GM23338 (cell line): ENCODE results near the gene ROBO1. TPM values are rescaled to one million over a fixed set of nuclear protein-coding genes. Genes with fewer than 3 reads are reported as not detected.

Experiments
- ATAC-seq: fragments of 200-7000 bp; cut with Tn5 transposase; 3 replicates; pipeline ENCODE4 v1.9.1; 2020
- DNase-seq: peaks from one replicate; pipeline ENCODE4 v3.0.0-alpha.2; 2015; ENCODE audit warnings: low spot score
- H2AFZ ChIP-seq: fragments of 200-600 bp; sonication (generic); 2 replicates; pipeline ENCODE4 v1.8.0; 2016; ENCODE audit warnings: antibody characterized with exemption, mild to moderate bottlenecking, moderate library complexity
- H3F3A ChIP-seq: fragments of 200-600 bp; sonication (generic); replicated peaks from 2 replicates; pipeline ENCODE4 v1.8.0; 2017; ENCODE audit warnings: antibody characterized with exemption, mixed run types, low read depth
- H3K27ac ChIP-seq: fragments of 200-600 bp; sonication (generic); 2 replicates; pipeline ENCODE4 v1.6.1; 2016; ENCODE audit warnings: low read depth
- H3K27me3 ChIP-seq: fragments of 200-600 bp; sonication (generic); 2 replicates; pipeline ENCODE4 v1.8.0; 2016; ENCODE audit warnings: mild to moderate bottlenecking, mixed run types, moderate library complexity; ENCODE audit not compliant: insufficient read depth
- H3K36me3 ChIP-seq: fragments of 200-600 bp; sonication (generic); 2 replicates; pipeline ENCODE4 v1.8.0; 2016; ENCODE audit warnings: mild to moderate bottlenecking; ENCODE audit not compliant: insufficient read depth
- H3K4me1 ChIP-seq: fragments of 200-600 bp; sonication (generic); 2 replicates; pipeline ENCODE4 v1.8.0; 2016; ENCODE audit warnings: mild to moderate bottlenecking, moderate library complexity; ENCODE audit not compliant: insufficient read depth
- H3K4me2 ChIP-seq: fragments of 200-600 bp; sonication (generic); 2 replicates; pipeline ENCODE4 v1.7.1; 2017; ENCODE audit warnings: mixed run types
- H3K4me3 ChIP-seq: fragments of 200-600 bp; sonication (generic); 2 replicates; pipeline ENCODE4 v1.6.1; 2016; ENCODE audit warnings: mixed run types
- H3K79me2 ChIP-seq: fragments of 200-600 bp; sonication (generic); replicated peaks from 2 replicates; pipeline ENCODE4 v1.8.0; 2017; ENCODE audit warnings: mild to moderate bottlenecking; ENCODE audit not compliant: insufficient read depth
- H3K9me2 ChIP-seq: fragments of 200-600 bp; sonication (generic); 2 replicates; pipeline ENCODE4 v1.8.0; 2017; ENCODE audit not compliant: insufficient read depth
- H4K20me1 ChIP-seq: fragments of 200-600 bp; sonication (generic); replicated peaks from 2 replicates; pipeline ENCODE4 v1.8.0; 2017; ENCODE audit warnings: mild to moderate bottlenecking; ENCODE audit not compliant: insufficient read depth
- H3K27ac Mint-ChIP-seq: 2 replicates; pipeline ENCODE4 v1.8.0; 2020; ENCODE audit warnings: inconsistent platforms, mild to moderate bottlenecking, moderate library complexity, mixed read lengths
- H3K27me3 Mint-ChIP-seq: 3 replicates; pipeline ENCODE4 v1.8.0; 2022; ENCODE audit warnings: low read depth, mild to moderate bottlenecking, moderate library complexity, mixed read lengths, inconsistent platforms; ENCODE audit not compliant: insufficient read depth, poor library complexity
- H3K36me3 Mint-ChIP-seq: 3 replicates; pipeline ENCODE4 v1.8.0; 2021; ENCODE audit warnings: low read depth, mild to moderate bottlenecking, inconsistent platforms, moderate library complexity, mixed read lengths
- H3K4me1 Mint-ChIP-seq: 3 replicates; pipeline ENCODE4 v1.8.0; 2020; ENCODE audit warnings: mild to moderate bottlenecking, inconsistent platforms, mixed read lengths
- H3K4me3 Mint-ChIP-seq: 3 replicates; pipeline ENCODE4 v1.8.0; 2021; ENCODE audit warnings: moderate library complexity, mild to moderate bottlenecking, inconsistent platforms, mixed read lengths
- H3K9me3 Mint-ChIP-seq: 3 replicates; pipeline ENCODE4 v1.8.0; 2020; ENCODE audit warnings: moderate library complexity, mild to moderate bottlenecking, inconsistent platforms, mixed read lengths
- CTCF ChIP-seq, 2 experiments: fragments of 200-600 bp in 1 of 2; sonication (generic) in 1 of 2; conservative IDR thresholded peaks; 2 replicates each; pipeline versions ENCODE4 v1.5.1 to v1.6.1; 2016 to 2017; ENCODE audit warnings: antibody characterized with exemption in 2 of 2, low read depth in 2 of 2, mild to moderate bottlenecking in 2 of 2, moderate library complexity in 1 of 2
- EZH2 ChIP-seq: fragments of 200-600 bp; sonication (generic); IDR thresholded peaks from one replicate; pipeline ENCODE4 v1.8.0; 2017; ENCODE audit warnings: antibody characterized with exemption, mild to moderate bottlenecking, low read depth; ENCODE audit not compliant: unreplicated experiment
- EZH2phosphoT487 ChIP-seq: fragments of 200-600 bp; sonication (generic); IDR thresholded peaks from one replicate; pipeline ENCODE4 v1.8.1; 2018; ENCODE audit warnings: antibody characterized with exemption; ENCODE audit not compliant: unreplicated experiment
- JUNB ChIP-seq: IDR thresholded peaks from one replicate; pipeline ENCODE4 v1.6.1; 2016; ENCODE audit warnings: antibody characterized with exemption; ENCODE audit not compliant: unreplicated experiment
- NANOG ChIP-seq: IDR thresholded peaks from 2 replicates; pipeline ENCODE4 v1.6.1; 2016; ENCODE audit warnings: antibody characterized with exemption, borderline replicate concordance
- POLR2AphosphoS5 ChIP-seq: IDR thresholded peaks from 2 replicates; pipeline ENCODE4 v1.6.1; 2016; ENCODE audit warnings: antibody characterized with exemption, low read depth
- STAT1 ChIP-seq: IDR thresholded peaks from one replicate; pipeline ENCODE4 v1.6.1; 2016; ENCODE audit warnings: antibody characterized with exemption; ENCODE audit not compliant: unreplicated experiment
- ZNF114 ChIP-seq: fragments of 250-450 bp; sonication (Bioruptor Pico); IDR thresholded peaks from 2 replicates; pipeline ENCODE4 v1.5.0; 2020; ENCODE audit warnings: mild to moderate bottlenecking, moderate library complexity
- ZNF331 ChIP-seq: fragments of 250-450 bp; sonication (Bioruptor Pico); IDR thresholded peaks from 2 replicates; pipeline ENCODE4 v1.5.0; 2020; ENCODE audit warnings: low read depth, mild to moderate bottlenecking, moderate library complexity
- polyA plus RNA-seq: library from polyadenylated mRNA; unstranded; fragments of >200 nt; fragmentation: Nextera tagmentation; extraction: Ambion mirVana; gene quantifications from 2 replicates; pipeline ENCODE4 v1.2.1, GENCODE V29; 2016
- total RNA-seq: library from RNA; depleted of rRNA; stranded (reverse); fragments of >200 nt; shearing (Covaris generic); gene quantifications from 2 replicates; pipeline ENCODE4 v1.2.3, GENCODE V29; 2014
- TF ChIP-seq, protein P1 (sequence below): IDR thresholded peaks from one replicate; pipeline ENCODE4 v1.6.1; 2018; ENCODE audit warnings: antibody characterized with exemption; ENCODE audit not compliant: unreplicated experiment
- TF ChIP-seq, protein P2 (sequence below): IDR thresholded peaks from 2 replicates; pipeline ENCODE4 v1.6.1; 2016; ENCODE audit warnings: antibody characterized with exemption
- TF ChIP-seq, protein P3 (sequence below): fragments of 250-450 bp; sonication (Bioruptor Pico); IDR thresholded peaks from 2 replicates; pipeline ENCODE4 v1.5.0; 2020; ENCODE audit warnings: mild to moderate bottlenecking, moderate library complexity

Gene ROBO1
- total and polyA plus RNA-seq, 2 experiments from 2014 or later: 19.2 to 78.3 TPM

GRCh38 chr3:79199966-79200365, 567.8 kb downstream of the ROBO1 start:
- H3K36me3 Mint-ChIP-seq: peaks cover 22% of the 10 kb centered on the region; the same call in 2 of the 3 replicates
- Histone ChIP-seq H3K4me2 (no peak overlapping the region), H3K4me1 (peaks cover 42% of the 10 kb centered on the region), H3K36me3 (no peaks in the 10 kb centered on the region), H3K27me3 (no peaks in the 10 kb centered on the region), H3K27ac (no peak overlapping the region), H3K79me2 (no peaks in the 10 kb centered on the region), H3K4me3 (no peak overlapping the region), H2AFZ (no peak overlapping the region), H3K9me2 (no peaks in the 10 kb centered on the region), H4K20me1 (no peaks in the 10 kb centered on the region), H3F3A (no peaks in the 10 kb centered on the region)
- peaks cover 45% of the 10 kb centered on the region for H3K4me1 Mint-ChIP-seq
- no peaks in the 10 kb centered on the region for H3K27me3 Mint-ChIP-seq
- H3K9me3 Mint-ChIP-seq: peaks cover 23% of the 10 kb centered on the region
- H3K4me3 Mint-ChIP-seq: no peak overlapping the region
- ATAC-seq (no peak), DNase-seq (no peak)
- H3K27ac Mint-ChIP-seq: peak overlapping the region; percentile 7; the same call in 1 of the 2 replicates
- TF ChIP-seq ZNF331 (CRISPR knock-in tag) (no peak), POLR2AphosphoS5 (no peak), ZNF114 (CRISPR knock-in tag) (no peak), JUNB (no peak), EZH2phosphoT487 (no peak), NANOG (no peak), EZH2 (no peak), CTCF (conservative IDR thresholded peaks at IDR 0.05; ENCODE audit: low read depth in 2 of 2) (no peak), STAT1 (no peak)
- TF ChIP-seq, protein P1, sequence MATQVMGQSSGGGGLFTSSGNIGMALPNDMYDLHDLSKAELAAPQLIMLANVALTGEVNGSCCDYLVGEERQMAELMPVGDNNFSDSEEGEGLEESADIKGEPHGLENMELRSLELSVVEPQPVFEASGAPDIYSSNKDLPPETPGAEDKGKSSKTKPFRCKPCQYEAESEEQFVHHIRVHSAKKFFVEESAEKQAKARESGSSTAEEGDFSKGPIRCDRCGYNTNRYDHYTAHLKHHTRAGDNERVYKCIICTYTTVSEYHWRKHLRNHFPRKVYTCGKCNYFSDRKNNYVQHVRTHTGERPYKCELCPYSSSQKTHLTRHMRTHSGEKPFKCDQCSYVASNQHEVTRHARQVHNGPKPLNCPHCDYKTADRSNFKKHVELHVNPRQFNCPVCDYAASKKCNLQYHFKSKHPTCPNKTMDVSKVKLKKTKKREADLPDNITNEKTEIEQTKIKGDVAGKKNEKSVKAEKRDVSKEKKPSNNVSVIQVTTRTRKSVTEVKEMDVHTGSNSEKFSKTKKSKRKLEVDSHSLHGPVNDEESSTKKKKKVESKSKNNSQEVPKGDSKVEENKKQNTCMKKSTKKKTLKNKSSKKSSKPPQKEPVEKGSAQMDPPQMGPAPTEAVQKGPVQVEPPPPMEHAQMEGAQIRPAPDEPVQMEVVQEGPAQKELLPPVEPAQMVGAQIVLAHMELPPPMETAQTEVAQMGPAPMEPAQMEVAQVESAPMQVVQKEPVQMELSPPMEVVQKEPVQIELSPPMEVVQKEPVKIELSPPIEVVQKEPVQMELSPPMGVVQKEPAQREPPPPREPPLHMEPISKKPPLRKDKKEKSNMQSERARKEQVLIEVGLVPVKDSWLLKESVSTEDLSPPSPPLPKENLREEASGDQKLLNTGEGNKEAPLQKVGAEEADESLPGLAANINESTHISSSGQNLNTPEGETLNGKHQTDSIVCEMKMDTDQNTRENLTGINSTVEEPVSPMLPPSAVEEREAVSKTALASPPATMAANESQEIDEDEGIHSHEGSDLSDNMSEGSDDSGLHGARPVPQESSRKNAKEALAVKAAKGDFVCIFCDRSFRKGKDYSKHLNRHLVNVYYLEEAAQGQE: no peak
- TF ChIP-seq, protein P2, sequence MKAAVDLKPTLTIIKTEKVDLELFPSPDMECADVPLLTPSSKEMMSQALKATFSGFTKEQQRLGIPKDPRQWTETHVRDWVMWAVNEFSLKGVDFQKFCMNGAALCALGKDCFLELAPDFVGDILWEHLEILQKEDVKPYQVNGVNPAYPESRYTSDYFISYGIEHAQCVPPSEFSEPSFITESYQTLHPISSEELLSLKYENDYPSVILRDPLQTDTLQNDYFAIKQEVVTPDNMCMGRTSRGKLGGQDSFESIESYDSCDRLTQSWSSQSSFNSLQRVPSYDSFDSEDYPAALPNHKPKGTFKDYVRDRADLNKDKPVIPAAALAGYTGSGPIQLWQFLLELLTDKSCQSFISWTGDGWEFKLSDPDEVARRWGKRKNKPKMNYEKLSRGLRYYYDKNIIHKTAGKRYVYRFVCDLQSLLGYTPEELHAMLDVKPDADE: no peak
- TF ChIP-seq, protein P3, sequence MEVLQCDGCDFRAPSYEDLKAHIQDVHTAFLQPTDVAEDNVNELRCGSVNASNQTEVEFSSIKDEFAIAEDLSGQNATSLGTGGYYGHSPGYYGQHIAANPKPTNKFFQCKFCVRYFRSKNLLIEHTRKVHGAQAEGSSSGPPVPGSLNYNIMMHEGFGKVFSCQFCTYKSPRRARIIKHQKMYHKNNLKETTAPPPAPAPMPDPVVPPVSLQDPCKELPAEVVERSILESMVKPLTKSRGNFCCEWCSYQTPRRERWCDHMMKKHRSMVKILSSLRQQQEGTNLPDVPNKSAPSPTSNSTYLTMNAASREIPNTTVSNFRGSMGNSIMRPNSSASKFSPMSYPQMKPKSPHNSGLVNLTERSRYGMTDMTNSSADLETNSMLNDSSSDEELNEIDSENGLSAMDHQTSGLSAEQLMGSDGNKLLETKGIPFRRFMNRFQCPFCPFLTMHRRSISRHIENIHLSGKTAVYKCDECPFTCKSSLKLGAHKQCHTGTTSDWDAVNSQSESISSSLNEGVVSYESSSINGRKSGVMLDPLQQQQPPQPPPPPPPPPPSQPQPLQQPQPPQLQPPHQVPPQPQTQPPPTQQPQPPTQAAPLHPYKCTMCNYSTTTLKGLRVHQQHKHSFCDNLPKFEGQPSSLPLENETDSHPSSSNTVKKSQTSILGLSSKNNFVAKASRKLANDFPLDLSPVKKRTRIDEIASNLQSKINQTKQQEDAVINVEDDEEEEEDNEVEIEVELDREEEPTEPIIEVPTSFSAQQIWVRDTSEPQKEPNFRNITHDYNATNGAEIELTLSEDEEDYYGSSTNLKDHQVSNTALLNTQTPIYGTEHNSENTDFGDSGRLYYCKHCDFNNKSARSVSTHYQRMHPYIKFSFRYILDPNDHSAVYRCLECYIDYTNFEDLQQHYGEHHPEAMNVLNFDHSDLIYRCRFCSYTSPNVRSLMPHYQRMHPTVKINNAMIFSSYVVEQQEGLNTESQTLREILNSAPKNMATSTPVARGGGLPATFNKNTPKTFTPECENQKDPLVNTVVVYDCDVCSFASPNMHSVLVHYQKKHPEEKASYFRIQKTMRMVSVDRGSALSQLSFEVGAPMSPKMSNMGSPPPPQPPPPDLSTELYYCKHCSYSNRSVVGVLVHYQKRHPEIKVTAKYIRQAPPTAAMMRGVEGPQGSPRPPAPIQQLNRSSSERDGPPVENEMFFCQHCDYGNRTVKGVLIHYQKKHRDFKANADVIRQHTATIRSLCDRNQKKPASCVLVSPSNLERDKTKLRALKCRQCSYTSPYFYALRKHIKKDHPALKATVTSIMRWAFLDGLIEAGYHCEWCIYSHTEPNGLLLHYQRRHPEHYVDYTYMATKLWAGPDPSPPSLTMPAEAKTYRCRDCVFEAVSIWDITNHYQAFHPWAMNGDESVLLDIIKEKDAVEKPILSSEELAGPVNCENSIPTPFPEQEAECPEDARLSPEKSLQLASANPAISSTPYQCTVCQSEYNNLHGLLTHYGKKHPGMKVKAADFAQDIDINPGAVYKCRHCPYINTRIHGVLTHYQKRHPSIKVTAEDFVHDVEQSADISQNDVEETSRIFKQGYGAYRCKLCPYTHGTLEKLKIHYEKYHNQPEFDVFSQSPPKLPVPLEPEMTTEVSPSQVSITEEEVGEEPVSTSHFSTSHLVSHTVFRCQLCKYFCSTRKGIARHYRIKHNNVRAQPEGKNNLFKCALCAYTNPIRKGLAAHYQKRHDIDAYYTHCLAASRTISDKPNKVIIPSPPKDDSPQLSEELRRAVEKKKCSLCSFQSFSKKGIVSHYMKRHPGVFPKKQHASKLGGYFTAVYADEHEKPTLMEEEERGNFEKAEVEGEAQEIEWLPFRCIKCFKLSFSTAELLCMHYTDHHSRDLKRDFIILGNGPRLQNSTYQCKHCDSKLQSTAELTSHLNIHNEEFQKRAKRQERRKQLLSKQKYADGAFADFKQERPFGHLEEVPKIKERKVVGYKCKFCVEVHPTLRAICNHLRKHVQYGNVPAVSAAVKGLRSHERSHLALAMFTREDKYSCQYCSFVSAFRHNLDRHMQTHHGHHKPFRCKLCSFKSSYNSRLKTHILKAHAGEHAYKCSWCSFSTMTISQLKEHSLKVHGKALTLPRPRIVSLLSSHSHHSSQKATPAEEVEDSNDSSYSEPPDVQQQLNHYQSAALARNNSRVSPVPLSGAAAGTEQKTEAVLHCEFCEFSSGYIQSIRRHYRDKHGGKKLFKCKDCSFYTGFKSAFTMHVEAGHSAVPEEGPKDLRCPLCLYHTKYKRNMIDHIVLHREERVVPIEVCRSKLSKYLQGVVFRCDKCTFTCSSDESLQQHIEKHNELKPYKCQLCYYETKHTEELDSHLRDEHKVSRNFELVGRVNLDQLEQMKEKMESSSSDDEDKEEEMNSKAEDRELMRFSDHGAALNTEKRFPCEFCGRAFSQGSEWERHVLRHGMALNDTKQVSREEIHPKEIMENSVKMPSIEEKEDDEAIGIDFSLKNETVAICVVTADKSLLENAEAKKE (CRISPR knock-in tag): no peak
